Left forelimb (tissue), 1 donor: ENCODE measurements around the gene IDE.

Experiments
- DNase-seq: peaks from one replicate; pipeline ENCODE4 v3.0.0-alpha.2; 2018; ENCODE audit warnings: low spot score

Gene IDE

DNA sequence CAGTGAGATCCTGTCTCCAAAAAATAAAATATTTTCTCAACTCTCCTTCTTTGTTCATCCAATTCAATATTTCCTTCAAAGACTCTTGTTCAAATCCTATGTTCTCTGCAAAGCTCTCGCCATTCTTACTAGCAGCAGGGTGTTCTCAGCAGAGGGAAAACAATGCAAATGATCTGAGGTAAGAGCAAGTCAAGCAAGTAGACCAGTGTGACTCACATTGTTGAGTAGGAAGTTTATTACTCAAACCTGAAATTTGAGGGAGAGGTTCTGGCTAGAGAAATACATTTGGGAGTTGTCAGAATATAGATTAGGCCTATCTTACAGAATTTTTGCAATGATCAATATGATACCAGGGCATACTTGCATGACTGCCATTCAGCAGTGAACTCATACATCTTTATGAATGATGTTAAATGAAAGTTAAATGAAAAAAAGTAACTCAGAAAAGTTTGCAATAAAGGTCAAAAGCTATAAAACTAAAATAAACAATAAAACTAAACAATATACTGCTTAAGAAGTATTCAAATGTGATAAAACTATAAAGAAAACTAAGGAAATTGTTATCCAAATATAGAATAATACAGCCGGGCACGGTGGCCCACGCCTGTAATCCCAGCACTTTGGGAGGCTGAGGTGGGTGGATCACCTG is 5.8 kb downstream of the IDE start:
- DNase-seq: no peak

DNA sequence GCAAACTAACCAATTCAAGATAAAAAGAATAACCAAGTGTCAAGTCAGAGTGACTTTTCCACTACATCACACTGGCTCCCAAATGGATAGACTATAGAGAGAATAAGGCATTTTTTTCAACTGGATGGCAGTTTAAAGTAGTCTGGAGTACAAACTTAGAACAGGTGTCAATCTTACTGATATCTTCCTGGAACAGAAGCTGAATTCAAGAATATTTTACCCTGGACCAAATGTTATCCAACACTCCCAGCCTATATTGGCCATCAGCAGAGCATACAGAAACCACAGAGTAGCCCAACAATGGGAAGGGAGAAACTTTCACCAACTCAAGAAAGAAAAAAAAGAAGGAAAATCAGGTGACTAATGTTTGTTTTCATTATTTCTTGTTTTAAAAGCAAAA is 11.5 kb downstream of the IDE start:
- no peak for DNase-seq

DNA sequence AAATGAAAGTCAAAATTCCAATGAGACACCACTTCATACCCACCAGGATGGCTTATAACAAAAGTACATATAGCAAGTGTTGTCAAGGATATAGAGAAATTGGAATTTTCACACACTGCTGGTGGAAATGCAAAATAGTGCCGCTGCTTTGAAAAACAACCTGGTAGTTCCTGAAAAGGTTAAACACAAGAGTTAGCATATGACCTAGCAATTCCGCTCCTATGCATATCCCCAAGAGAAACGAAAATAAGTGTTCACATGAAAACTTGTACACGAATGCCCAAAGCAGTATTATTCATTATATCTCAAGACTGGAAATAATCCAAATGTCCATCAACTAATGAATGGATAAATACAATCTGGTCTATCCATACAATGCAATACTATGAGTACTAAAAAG is 14.8 kb downstream of the IDE start:
- no peak for DNase-seq

DNA sequence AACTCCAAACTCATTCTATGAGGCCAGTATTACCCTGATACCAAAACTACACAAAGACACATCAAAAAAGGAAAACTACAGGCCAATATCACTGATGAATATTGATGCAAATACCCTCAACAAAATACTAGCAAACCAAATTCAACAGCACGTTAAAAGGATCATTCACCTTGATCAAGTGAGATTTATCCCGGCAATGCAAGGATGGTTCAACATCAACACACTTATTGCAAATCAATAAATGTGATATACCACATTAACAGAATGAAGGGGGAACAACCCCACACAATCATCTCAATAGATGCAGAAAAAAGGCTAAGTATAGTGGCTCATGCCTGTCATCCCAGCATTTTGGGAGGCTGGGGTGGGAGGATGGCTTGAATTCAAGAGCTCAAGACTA is 19.9 kb downstream of the IDE start:
- no peak for DNase-seq

DNA sequence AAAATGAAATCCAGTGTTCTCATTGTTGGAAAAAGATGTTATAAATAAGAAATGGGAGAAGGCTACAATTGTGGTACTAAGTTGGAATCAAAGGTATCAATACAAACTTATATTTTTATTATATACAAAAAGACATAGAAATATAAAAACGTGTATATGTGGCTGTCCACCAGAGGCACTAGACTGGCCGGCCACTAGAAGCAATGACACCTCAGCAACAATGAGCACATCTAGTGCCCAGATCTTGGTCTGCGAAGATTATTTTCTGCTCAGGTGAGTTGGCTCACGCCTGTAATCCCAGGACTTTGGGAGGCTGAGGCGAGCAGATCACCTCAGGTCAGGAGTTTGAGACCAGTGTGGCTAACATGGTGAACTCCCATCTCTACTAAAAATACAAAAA is 21.6 kb downstream of the IDE start:
- DNase-seq: no peak

DNA sequence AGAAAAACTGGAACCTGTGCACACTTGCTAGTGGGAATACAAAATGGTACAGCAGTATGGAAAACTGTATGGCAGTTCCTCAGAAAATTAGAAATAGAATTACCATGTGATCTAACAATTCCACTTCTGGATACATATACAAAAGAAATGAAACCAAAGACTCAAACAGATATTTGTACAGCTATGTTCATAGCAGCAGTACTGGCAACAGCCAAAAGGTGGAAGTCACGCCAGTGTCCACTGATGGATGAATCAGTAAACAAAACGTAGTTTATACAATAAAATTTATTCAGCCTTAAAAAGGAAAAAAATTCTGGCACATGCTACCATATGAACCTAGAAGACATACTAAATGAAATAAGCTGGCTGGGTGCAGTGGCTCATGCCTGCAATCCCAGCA is 23.0 kb downstream of the IDE start:
- no peak for DNase-seq

DNA sequence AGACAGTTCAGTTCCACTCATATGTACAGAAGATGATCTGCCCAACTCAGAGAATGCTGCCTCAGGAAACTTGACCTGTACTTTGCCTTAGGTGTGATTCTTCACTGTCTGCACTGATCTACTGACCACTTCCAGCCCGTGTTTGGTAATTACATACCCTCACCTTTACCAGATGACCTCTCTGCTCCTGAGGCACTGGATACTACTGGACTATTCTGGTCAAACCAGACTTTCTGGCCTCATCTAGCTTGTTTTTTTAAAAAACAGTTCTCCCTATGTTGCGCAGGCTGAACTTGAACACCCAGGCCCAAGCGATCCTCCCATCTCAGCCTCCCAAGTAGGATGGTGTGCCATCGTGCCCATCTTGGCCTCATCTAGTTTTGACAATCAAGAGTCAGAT is 26.2 kb downstream of the IDE start:
- no peak for DNase-seq

DNA sequence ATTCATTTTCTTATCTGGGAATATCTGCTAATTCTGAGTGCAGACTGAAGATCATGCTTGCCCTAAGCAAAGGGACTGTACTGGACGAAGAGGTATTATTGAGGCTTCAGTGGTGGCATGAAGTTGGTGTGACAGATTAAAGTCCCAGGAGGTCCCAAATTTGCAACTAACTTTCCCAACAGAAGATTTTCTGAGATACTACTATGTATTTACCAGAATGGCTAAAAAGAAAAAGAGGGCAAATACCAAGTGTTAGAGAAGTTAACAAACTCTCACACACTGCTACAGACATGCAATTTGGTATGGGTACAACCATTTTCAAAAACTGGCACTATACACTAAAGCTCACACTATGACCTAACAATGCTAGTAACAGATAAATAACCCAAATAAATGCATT is 28.3 kb downstream of the IDE start:
- DNase-seq: no peak

DNA sequence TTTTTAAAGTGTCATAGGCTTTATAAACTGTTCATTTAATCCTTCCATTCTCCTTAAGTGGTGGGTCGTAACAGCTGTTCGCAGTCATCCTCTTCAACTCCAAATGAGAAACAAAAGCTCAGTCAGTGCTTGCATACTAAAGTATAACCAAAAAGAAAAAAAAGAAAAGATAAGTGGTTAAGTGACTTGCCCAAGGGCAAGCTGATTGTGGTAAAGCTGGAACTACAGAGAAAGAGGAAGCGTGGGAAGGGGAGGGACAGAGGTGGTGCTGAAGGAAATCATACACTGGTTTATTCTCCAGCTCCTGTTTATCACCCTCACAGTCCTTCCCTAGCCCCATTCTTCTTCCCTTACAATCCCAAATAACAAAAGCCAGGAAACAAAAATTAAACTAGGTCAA is 29.6 kb downstream of the IDE start:
- DNase-seq: no peak

DNA sequence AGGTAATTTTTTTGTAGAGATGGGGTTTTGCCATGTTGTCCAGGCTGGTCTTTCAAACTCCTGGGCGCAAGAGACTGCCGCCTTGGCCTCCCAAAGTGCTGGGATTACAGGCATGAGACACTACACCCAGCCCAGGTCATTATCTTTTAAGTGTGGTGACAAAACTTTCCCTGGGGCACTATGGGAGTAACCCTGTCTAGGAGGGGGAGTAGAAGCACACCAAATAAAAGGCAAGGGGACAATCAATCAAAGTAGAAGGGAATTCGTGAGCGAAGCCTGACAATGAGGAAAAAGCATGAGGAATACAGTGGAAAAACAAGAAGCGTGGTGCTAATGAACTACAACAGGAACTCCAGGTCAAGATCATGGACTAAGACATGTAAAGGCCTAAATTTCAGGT is 31.4 kb downstream of the IDE start:
- DNase-seq: no peak

DNA sequence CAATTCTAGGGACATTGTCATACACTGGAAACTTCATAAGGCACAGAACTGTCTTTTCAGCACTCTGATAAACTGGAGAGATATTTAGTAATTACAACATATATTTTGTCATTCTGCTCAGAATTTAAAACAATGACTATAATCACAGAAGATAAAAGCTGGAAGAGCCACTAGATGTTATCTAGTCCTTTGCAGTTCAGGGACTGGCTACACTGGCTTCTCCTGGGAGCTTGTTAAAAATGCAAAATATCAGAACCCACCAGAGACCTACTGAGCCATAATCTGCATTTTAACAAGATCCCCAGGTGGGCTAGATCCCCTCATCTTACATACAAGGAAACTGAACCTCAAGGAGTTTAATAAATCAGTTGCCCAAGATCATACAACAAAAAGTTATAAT is 32.3 kb downstream of the IDE start:
- no peak for DNase-seq

DNA sequence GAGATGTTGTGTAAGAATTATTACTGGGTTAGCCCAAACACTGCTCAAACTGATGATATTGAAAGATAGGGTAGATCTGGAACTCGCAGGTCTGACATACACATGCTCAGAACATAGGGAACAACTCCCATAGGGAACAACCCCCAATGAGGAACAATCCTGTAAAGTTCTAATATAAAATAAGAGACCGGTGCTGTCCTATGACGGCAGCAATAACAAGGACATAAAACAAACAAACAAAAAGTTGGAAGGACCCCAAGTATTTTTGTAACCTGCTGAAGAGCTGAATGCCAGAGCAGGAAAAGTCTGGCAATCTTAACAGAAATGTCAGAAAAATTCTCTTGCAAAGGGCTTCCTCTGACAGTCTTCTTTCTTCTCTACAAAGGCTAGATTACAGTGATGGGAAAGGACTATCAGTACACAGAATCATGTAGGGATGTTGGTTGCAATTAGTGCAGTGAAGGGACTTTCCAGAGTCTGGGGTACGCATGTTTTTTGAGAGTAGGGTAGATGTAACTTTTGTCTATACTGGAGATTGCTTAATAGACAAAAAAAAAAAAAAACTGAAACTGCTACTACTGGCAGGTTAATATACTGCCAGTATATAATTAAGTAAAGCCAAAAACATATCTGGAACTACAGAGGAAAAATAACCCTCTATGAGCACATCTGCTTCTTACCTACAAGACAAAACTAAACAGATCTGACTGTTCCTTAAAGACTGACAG is 35.5 kb downstream of the IDE start:
- no peak for DNase-seq

DNA sequence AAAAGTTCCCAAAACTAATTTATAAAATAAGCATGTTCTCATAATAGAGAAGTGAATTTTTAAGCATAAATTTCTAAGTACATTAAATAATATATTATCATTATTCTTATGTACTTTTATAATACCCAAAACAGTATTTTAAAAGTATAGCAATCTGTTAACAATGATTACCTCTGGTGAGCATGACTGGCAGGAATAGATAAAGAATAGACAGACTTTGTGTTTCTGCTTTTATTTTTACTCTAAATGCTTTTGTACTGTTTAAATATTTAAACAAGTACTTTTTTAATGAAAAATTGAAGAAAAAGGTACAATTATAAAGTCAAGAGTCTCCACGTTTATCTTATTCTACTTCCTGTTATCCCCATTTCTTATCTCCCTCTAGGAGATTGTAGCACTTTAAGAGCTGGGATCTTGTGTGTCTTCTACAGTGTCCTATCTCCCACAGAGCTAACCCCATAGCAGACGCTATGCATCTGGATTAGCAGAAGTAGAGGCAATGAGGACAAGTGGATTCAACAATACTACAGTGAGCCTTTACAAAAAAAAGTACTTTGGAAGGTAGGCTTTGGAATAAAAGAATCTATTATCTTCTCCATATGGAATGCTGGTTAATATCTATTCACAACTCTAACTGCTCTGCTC is 42.9 kb downstream of the IDE start:
- no peak for DNase-seq

DNA sequence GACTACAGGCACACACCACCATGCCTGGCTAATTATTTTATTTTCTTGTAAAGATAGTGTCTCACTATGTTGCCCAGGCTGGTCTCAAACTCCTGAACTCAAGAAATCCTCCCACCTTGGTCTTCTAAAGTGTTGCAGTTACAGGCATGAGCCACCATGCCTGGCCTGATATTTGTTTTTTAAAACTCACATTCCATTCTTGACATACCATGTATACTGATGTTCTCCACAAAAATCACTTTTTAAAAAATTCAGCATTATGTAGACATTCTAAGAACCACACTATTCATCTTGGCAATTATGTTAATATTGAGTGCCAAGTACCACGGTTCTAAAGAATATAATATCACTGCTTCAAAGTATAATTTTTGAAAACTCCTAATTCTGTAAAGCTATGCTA is 43.5 kb downstream of the IDE start:
- DNase-seq: no peak

DNA sequence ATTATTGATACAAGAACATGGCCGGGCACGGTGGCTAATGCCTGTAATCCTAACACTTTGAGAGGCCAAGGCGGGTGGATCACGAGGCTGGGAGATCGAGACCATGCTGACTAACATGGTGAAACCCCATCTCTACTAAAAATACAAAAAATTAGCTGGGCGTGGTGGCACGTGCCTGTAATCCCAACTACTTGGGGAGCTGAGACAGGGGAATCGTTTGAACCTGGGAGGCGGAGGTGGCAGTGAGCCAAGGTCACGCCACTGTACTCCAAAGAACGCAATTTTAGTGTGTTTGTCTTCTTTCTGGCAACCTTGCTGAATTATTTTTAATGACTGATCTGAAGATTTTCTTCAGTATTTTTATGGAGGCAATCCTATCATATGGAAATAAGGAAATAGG is 46.2 kb downstream of the IDE start:
- DNase-seq: no peak

DNA sequence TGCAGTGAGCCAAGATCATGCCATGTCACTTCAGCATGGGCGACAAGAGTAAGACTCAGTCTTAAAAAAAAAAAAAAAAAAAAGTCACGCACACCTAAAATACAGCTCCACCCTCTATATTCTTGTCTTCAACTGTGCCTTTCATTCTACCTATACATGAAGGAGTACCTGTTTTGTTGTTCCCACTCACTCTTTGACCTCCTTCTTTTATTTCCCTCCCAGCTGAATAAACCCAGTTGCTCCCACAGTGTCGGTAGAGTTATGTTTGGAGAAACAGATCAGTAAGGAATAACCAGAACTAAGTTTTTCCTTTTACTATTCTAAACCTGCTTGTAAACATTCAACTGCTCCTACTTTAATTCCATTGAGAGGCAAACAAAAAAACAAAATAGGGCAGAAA is 50.3 kb downstream of the IDE start:
- no peak for DNase-seq

DNA sequence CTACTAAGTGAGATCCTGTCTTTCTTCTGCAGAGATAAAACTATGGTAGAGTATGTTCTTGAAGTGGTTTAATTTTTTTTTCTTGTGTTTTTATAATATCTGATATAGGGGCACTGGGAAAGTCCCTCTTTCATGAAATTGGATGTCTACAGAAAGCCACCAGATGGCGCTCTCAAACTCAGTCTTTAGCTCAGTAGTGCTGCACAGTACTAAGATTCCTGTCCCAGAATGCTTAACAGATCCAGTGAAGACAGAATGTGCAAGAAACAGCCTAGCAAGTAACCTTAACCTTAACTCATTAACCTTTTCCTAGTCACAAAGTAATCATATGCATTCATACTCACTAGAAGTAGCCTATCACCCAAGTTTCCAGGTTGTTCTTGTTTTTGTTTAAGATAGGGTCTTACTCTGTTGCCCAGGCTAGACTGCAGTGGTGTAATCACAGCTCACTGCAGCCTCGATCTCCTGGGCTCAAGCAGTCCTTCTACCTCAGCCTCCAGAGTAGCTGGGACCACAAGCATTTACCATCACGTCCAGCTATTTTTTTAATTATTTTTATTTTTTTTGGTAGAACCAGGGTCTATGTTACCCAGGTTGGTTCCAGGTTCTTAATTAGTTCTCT is 56.7 kb downstream of the IDE start:
- no peak for DNase-seq

DNA sequence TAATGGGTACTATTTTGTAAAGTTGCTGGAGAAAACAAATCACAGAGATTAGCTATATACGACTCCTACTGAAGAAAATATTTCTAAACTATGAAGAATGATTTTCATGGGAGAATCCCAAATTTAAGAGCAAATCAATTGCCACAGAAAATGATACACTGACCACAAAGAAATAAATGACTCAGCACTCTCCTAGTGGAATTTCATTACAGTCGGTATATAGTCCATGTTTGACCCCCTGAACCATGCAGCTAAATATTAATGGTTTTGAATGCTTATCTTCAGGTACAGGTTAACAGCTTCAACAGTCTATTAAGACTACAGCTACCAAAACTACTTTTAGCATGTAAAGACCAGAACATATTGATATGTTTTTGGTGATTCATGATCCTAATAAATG is 65.0 kb downstream of the IDE start:
- DNase-seq: no peak

DNA sequence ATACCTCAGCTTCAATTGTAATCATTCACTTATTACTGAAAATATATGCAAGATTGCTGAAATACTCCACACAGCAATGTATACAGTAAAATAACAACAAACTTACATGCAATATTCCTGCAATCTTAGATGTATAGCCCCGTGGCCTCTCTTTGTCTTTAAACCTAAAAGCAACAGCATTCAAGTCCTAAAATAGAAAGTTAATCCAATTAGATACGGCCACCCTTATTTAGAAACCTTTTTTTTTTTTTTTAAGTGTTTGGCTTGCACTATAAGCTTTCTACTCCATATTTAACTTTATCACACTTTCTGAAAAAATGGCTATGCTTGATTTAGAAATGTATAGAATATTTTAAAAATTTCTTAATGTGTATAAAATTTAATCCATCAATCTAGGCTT is 67.6 kb downstream of the IDE start:
- DNase-seq: no peak

DNA sequence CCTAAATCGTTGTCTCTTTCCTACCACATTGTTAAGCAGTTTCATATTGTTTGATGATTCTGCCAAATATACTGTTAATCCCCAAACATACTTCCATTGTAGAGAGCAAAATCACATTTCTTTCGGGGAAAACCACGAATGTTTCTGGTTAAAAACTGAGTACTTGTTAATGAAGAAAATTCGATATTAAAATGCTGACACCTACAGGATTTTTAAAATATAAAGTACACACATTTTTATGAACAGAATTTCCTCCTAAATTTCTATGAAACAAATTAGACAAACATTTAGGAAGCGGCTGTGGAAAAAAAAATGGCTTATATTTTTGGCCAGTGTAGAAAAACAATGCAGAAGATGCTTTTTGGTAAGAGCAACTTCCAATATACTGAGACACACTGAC is 68.8 kb downstream of the IDE start:
- DNase-seq: no peak

DNA sequence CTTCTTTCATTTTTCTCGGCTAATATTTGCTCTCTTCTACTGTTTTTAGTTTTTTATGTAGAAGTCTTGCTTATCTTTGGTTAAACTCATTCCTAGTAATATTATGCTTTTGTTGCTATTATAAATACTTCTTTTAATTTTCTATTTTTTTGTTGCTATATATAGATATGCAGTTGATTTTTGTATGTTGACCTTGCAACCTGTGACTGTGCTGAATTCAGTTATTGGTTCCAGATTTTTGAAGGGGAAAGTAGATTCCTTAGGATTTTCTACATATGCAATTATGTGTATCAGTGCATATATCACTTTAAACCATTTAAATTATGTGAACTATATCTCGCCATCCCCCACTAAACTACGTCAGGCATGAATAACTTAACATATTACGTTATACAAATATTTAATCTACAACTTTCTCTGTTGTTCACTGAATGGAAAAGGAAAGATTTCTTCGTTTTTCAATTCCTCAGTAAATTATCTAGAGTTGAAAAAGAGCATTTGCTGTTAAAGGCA is 71.5 kb downstream of the IDE start:
- no peak for DNase-seq

DNA sequence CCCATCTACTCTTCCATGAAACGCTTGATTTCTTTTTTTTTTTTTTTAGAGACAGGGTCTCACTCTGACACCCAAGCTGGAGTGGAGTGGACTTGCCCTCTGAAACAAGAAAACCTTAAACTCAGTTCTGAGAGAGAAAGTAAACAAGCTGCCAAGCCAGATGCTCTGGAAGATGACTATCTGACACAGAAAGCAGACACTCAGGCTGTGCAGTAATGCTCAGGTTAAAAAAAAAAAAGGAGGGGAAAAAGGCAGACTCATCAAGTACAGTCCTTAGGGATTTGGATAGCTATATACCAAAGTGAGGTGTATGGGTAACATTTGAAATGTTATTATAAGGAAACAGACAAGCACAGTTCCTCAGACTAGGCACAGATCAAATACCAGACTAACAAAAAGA is 80.5 kb downstream of the IDE start:
- DNase-seq: no peak

DNA sequence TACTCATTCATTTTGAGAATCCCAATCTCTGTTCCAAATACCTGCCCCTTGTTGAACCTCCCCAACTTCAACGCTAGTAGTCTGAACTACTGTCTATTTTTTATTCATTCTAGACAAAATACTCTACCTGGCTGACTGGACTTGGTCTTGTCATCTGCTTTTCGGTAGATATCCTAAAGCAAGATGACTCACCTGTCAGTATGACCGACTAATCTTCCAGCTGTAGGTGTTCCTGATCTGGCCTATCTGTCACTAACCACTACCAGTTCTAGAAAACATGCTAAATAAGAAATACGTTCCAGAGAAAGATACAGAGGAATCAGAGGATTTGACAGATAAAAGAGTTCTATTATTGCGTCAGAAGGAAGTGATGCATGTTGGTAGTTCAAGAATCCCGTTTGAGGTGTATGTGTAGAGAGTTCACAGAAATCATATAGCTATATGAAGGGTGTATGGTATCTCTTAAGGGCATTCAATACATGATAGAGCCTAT is 81.1 kb downstream of the IDE start:
- DNase-seq: no peak
